Gastroesophageal sphincter (tissue), 4 donors: ENCODE results near the gene TMEM170A. TPM values are rescaled to one million over a fixed set of nuclear protein-coding genes. Genes with fewer than 3 reads are reported as not detected.

Experiments used
- ATAC-seq: fragments of 150-250 bp; one replicate; pipeline ENCODE4 v1.9.1; 2016; ENCODE audit warnings: mild to moderate bottlenecking, moderate library complexity
- H3K27ac ChIP-seq, 4 donors: fragments of 200-600 bp; sonication (generic) in 3 of 4; 1 replicate in 3 of 4; 2 replicates in 1 of 4; pipeline ENCODE4 v1.5.1; 2016 to 2019
- H3K27me3 ChIP-seq: fragments of 200-600 bp; sonication (generic); one replicate; pipeline ENCODE4 v1.5.1; 2019
- H3K36me3 ChIP-seq, 2 donors: fragments of 200-600 bp; sonication (generic); one replicate each; pipeline ENCODE4 v1.5.1; 2019; ENCODE audit warnings: control low read depth in 1 of 2
- H3K4me1 ChIP-seq, 3 donors: fragments of 200-600 bp; sonication (generic); 1 replicate in 2 of 3; 2 replicates in 1 of 3; pipeline ENCODE4 v1.5.1; 2016 to 2019; ENCODE audit warnings: control low read depth in 2 of 3
- H3K4me3 ChIP-seq, 2 donors: fragments of 200-600 bp; sonication (generic); one replicate each; pipeline ENCODE4 v1.5.1; 2019; ENCODE audit warnings: mild to moderate bottlenecking in 1 of 2, moderate library complexity in 1 of 2
- H3K9me3 ChIP-seq, 3 donors: fragments of 200-600 bp; sonication (generic); one replicate each; pipeline ENCODE4 v1.5.1; 2017 to 2019; ENCODE audit warnings: control low read depth in 2 of 3
- EP300 ChIP-seq: sonication (generic); formaldehyde crosslinking; IDR thresholded peaks from one replicate; pipeline ENCODE4 v1.6.1; 2017; ENCODE audit warnings: antibody characterized with exemption, mild to moderate bottlenecking
- POLR2A ChIP-seq, 2 donors: fragments of 450-650 bp; IDR thresholded peaks; one replicate each; pipeline ENCODE4 v1.6.1; 2017; ENCODE audit warnings: antibody characterized with exemption in 2 of 2, mild to moderate bottlenecking in 2 of 2, moderate library complexity in 1 of 2
- POLR2AphosphoS5 ChIP-seq: sonication (generic); formaldehyde crosslinking; IDR thresholded peaks from one replicate; pipeline ENCODE4 v1.6.1; 2017; ENCODE audit warnings: antibody characterized with exemption
- WGBS, 2 donors: methylation state at CpG; one replicate each; pipeline ENCODE4 v1.1.5; 2018; ENCODE audit warnings: low coverage in 1 of 2; 5-methylcytosine and 5-hydroxymethylcytosine counted together
- small RNA-seq, 4 donors: library from RNA; depleted of rRNA; stranded (forward); fragments of <200 nt; gene quantifications; one replicate each; pipeline ENCODE3, GENCODE V24; 2016
- total RNA-seq, 4 donors: library from RNA; depleted of rRNA; stranded (reverse); fragments of >200 nt; gene quantifications; one replicate each; pipeline ENCODE4 v1.1.0, GENCODE V29; 2016
- TF ChIP-seq, protein P1 (sequence below), 4 experiments: fragments of 200-600 bp in 2 of 4; fragments of 450-650 bp in 2 of 4; sonication (generic) in 1 of 4; IDR thresholded peaks; one replicate each; pipeline ENCODE4 v1.5.1; 2017 to 2019; ENCODE audit warnings: antibody characterized with exemption in 4 of 4, mild to moderate bottlenecking in 2 of 4, moderate library complexity in 2 of 4

The TMEM170A gene
- total RNA-seq, 4 donors from 2014 or later, result 9.8 to 21.8 (median 13.8) TPM

DNA sequence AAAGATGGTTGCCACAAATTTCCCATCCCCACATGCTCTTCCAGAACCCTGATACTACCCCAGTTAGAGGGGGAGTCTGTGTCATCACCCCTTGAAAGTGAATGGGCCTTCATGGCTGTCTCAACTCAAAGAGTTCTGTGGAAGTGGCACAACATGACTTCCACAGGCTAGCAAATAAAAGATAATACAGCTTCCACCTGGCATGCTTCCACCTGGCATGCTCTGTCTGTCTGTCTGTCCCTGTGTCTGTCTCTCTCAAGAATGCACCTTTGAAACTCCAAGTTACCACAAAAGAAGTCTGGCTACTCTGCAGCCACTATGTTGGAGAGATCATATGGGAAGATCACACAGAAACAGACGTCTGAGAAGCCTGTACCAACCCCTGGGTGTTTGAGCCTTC lies 66.2 kb downstream of the TMEM170A start:
- Histone ChIP-seq H3K4me3 (no peak overlapping the region), H3K4me1 (peaks cover 0 to 27% (median 6%) of the 10 kb centered on the region in 3 donors), H3K27me3 (no peaks in the 10 kb centered on the region), H3K9me3 (no peaks in the 10 kb centered on the region), H3K27ac (no peak overlapping the region), H3K36me3 (peaks cover 0 to 19% of the 10 kb centered on the region in 2 donors)
- TF ChIP-seq POLR2A (IDR thresholded peaks at IDR 0.05), result no peak
- no peak for TF ChIP-seq EP300
- no peak for TF ChIP-seq POLR2AphosphoS5
- TF ChIP-seq, protein P1, sequence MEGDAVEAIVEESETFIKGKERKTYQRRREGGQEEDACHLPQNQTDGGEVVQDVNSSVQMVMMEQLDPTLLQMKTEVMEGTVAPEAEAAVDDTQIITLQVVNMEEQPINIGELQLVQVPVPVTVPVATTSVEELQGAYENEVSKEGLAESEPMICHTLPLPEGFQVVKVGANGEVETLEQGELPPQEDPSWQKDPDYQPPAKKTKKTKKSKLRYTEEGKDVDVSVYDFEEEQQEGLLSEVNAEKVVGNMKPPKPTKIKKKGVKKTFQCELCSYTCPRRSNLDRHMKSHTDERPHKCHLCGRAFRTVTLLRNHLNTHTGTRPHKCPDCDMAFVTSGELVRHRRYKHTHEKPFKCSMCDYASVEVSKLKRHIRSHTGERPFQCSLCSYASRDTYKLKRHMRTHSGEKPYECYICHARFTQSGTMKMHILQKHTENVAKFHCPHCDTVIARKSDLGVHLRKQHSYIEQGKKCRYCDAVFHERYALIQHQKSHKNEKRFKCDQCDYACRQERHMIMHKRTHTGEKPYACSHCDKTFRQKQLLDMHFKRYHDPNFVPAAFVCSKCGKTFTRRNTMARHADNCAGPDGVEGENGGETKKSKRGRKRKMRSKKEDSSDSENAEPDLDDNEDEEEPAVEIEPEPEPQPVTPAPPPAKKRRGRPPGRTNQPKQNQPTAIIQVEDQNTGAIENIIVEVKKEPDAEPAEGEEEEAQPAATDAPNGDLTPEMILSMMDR (IDR thresholded peaks at IDR 0.05), result no peak
- no peak for ATAC-seq
- no CpG with 5 or more reads among the region's 1 CpG for whole genome bisulfite sequencing, 2 donors

DNA sequence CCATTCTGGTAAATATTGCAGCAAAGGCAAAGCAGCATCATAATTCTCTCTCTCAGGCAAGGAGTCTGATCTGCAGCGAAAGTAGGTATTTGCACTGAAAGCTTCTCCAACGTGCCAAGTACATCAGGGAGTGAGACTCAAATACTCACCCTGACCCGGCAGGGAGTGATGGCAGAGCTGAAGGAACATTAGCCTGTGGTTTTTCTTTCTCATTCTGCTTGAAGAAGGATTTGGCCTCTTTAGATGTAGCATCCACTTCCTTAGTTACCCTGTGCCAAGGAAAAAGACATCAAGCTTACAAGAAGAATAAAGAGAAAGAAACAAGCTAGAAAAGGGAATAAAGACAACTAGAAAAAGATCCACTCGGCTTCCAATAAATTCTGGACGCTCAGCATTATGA lies 69.5 kb downstream of the TMEM170A start:
- no peaks in the 10 kb centered on the region for H3K9me3 ChIP-seq
- 60 to 80% methylated on average over 1 to 5 of the region's 5 CpGs for WGBS, 2 donors
- no peak for ATAC-seq
- peaks cover 0 to 53% of the 10 kb centered on the region in 2 donors for H3K36me3 ChIP-seq
- H3K4me3 ChIP-seq, result no peak overlapping the region
- TF ChIP-seq EP300, result no peak
- TF ChIP-seq POLR2AphosphoS5, result no peak
- TF ChIP-seq, protein P1 (IDR thresholded peaks at IDR 0.05), result no peak
- no peak for TF ChIP-seq POLR2A (IDR thresholded peaks at IDR 0.05)
- no peak overlapping the region for H3K27ac ChIP-seq
- peaks cover 0 to 12% (median 0%) of the 10 kb centered on the region in 3 donors for H3K4me1 ChIP-seq
- no peaks in the 10 kb centered on the region for H3K27me3 ChIP-seq

Small RNA genes lying within 50 kb of the gene (small RNA-seq; reads per million reads assigned to genes)
- gene RF00598, result 0 reads per million in 4 donors

Other genes with a start within 250 kb of the TMEM170A start
- gene CTRB1, start 245.7 kb downstream of the TMEM170A start, total RNA-seq, result not detected
- 10 to 100 TPM; 34.6 to 63.7 (median 37.0) TPM for gene BCAR1, start 213.1 kb downstream of the TMEM170A start, total RNA-seq
- gene CFDP1, start 31.2 kb downstream of the TMEM170A start, total RNA-seq, result 10 to 100 TPM; 45.1 to 70.0 (median 50.0) TPM
- 1 to 10 TPM in 2 of 4 donors, under 1 TPM in 2; 0.62 to 3.2 (median 1.6) TPM for gene CHST6, start 30.8 kb upstream of the TMEM170A start, total RNA-seq
- gene CHST5, start 71.4 kb upstream of the TMEM170A start, total RNA-seq, result not detected
- gene TMEM231, start 91.6 kb upstream of the TMEM170A start, total RNA-seq, result 10 to 100 TPM in 1 of 4 donors, 1 to 10 TPM in 3; 7.2 to 12.0 (median 9.3) TPM
- gene GABARAPL2, start 101.7 kb upstream of the TMEM170A start, total RNA-seq, result 100 to 1,000 TPM in 1 of 4 donors, 10 to 100 TPM in 3; 87.4 to 118 (median 92.0) TPM
- 10 to 100 TPM; 27.2 to 38.7 (median 32.4) TPM for gene ADAT1, start 158.6 kb upstream of the TMEM170A start, total RNA-seq
- gene KARS1, start 183.0 kb upstream of the TMEM170A start, total RNA-seq, result 100 to 1,000 TPM; 118 to 130 (median 121) TPM
- gene TERF2IP, start 183.1 kb upstream of the TMEM170A start, total RNA-seq, result 10 to 100 TPM; 64.3 to 82.2 (median 71.4) TPM
- gene CPHXL2, start 212.3 kb upstream of the TMEM170A start, total RNA-seq, result not detected
- not detected for gene DUXB, start 236.8 kb upstream of the TMEM170A start, total RNA-seq